Measurements from ENCODE around the gene ANKLE1.

The ANKLE1 gene

DNA sequence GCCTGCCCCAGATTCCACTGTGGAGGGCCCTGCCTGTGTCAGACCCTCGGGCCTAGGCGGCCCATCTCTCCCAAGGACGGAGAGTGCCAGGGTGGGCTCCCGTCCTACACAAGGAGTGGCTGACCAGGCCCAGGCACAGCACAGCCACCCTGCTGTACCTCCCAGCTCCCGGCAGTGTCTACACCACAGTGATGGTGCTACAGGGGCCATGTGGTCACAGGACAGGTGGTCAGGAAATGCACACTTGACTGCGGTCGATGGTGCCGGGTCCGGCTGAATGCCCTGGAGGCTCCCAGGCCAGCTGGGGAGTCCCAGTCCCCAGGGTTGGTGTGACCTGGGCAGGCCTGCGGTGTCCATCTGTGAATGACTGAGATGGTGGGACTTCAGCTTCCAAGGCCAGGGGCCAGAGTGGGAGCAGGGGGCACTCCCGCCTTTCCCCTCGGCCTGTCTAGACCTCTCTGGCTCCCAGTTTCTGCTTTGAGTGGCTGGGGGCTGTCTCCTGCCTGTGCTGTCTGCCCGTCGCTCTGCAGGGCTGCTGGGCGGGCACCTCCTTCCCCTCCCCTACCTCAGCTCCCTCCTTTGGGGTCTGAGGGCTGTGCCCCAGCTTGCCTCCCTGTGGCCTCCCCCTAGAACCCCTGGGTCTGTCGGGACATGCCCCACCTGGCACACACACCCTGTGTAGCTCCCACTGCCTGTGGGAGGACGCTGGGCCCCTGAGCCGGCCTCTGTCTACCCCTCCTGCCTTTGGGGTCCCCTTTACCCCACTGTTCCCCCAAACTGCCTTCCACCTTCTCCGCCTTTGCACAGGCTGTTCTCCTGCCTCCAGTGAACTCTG is 40.2 kb downstream of the ANKLE1 start:
- peaks cover 3% of the 10 kb centered on the region for H3K4me1 Mint-ChIP-seq

DNA sequence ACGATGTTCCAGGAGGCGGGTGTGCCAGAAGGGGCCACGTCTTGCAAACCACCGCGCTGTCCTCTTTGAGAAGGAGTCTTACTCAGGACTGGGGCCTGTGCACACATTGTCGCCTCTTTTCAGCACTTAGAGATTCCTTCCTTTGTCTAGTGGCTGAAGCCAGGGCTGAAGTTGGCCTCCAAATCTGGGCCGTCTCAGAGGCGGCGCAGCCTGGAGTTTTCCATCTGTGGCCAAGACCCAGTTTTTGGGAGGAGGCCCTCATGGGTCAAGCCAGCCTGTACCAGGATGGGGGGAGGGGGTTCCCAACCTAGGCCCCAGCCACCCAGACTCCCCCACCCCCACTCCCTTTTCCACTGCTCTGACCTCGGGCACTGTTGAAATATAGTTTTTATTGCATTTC is 41.2 kb downstream of the ANKLE1 start:
- no peaks in the 10 kb centered on the region for H3K9me3 Mint-ChIP-seq
- no peak overlapping the region for H3K27ac Mint-ChIP-seq
- no peak overlapping the region for H3K4me3 Mint-ChIP-seq

More for the DNA sequence above, 40.2 kb downstream of the ANKLE1 start:
- no peak overlapping the region for H3K27ac Mint-ChIP-seq
- peaks cover 8% of the 10 kb centered on the region for H3K36me3 Mint-ChIP-seq (ENCODE audit: low read depth)
- DNase-seq (no peak), ATAC-seq (no peak)
- H3K4me3 Mint-ChIP-seq, result no peak overlapping the region
- H3K27me3 Mint-ChIP-seq, result no peaks in the 10 kb centered on the region
- H3K9me3 Mint-ChIP-seq, result no peaks in the 10 kb centered on the region

DNA sequence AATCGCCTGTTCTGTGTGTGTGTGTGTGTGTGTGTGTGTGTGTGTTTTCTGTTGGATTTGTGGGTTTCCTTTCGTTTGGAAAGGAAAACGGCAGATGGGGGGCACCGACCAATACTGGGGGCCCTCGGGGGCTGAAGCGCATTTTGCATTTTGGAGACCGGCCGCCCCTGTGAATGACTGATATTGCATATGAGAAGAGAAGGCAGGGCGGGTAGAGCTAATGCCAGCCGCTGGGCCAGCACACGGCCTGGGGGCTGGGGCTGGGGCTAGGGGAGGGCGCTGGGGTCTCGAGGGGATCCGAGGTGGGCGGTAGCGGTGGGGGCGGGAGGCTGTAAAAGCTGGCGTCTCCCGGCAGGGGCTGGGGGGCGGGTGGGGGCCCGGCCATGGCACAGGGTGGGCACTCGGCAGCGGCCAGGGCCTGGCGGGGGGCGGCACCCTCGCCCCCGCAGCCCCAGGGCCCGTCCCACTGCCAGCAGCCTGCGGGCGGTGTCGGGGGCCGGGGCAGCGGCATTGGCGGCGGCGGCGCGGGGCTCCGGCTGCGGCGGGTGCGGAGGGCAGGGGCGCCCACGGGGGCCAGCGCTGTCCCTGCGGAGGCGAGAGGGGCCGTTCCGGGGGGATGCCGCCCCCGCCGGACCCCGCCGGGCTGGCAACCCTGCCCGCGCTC is 41.7 kb downstream of the ANKLE1 start:
- Mint-ChIP-seq H3K9me3 (no peaks in the 10 kb centered on the region), H3K27me3 (no peaks in the 10 kb centered on the region), H3K4me1 (peaks cover 3% of the 10 kb centered on the region), H3K4me3 (no peak overlapping the region), H3K36me3 (ENCODE audit: low read depth) (peaks cover 8% of the 10 kb centered on the region), H3K27ac (no peak overlapping the region)
- DNase-seq (no peak), ATAC-seq (no peak)

More for the DNA sequence above, 41.2 kb downstream of the ANKLE1 start:
- H3K4me1 Mint-ChIP-seq, result peaks cover 3% of the 10 kb centered on the region
- H3K27me3 Mint-ChIP-seq, result no peaks in the 10 kb centered on the region
- ATAC-seq, result no peak
- no peak for DNase-seq
- peaks cover 8% of the 10 kb centered on the region for H3K36me3 Mint-ChIP-seq (ENCODE audit: low read depth)

GRCh38 chr19:17323964-17324332 is 42.2 kb downstream of the ANKLE1 start:
- peak; percentile 12 for ATAC-seq
- no peak overlapping the region for H3K4me3 Mint-ChIP-seq

GRCh38 chr19:17324357-17325114 is 42.8 kb downstream of the ANKLE1 start:
- ATAC-seq, result no peak
- Mint-ChIP-seq H3K27me3 (no peaks in the 10 kb centered on the region), H3K4me1 (peaks cover 5% of the 10 kb centered on the region), H3K27ac (no peak overlapping the region), H3K36me3 (ENCODE audit: low read depth) (peaks cover 8% of the 10 kb centered on the region), H3K9me3 (no peaks in the 10 kb centered on the region), H3K4me3 (no peak overlapping the region)
- DNase-seq, result no peak

More at GRCh38 chr19:17323964-17324332, 42.2 kb downstream of the ANKLE1 start:
- H3K9me3 Mint-ChIP-seq, result no peaks in the 10 kb centered on the region
- peaks cover 3% of the 10 kb centered on the region for H3K4me1 Mint-ChIP-seq
- no peaks in the 10 kb centered on the region for H3K27me3 Mint-ChIP-seq
- no peak overlapping the region for H3K27ac Mint-ChIP-seq
- peaks cover 8% of the 10 kb centered on the region for H3K36me3 Mint-ChIP-seq (ENCODE audit: low read depth)
- DNase-seq, result no peak

- H3K36me3 Mint-ChIP-seq (ENCODE audit: low read depth), result peaks cover 4% of the 10 kb centered on the region
Measured at GRCh38 chr19:17325133-17325532, 43.4 kb downstream of the ANKLE1 start.

DNA sequence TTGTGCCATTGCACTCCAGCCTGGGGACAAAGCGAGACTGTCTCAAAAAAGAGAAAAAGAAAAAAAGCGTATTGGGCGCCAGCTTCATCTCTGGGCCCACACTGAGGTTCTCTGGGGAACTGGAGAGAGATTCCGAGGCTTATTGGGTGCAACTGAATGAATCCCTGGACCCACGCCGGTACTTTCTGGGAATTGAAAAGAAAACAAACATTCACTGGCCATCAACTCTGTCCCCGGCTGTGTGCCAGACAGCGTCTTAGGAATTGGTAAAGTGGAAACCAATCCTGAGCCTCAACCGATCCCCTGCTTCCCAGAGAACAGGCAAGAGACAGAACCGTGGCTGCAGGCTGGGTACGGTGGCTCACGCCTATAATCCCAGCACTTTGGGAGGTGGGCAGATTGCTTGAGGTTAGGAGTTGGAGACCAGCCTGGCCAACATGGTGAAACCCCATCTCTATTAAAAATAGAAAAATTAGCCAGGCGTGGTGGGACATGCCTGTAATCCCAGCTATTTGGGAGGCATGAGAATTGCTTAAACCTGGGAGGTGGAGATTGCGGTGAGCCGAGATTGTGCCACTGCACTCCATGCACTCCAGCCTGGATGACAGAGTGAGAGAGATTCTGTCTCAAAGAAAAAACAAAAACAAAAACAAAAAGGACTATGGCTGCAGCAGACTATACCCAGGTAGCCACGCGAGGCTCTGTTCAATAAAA is 44.3 kb downstream of the ANKLE1 start:
- Mint-ChIP-seq H3K4me1 (peaks cover 11% of the 10 kb centered on the region), H3K36me3 (ENCODE audit: low read depth) (peaks cover 2% of the 10 kb centered on the region), H3K27ac (no peak overlapping the region), H3K4me3 (no peak overlapping the region), H3K27me3 (no peaks in the 10 kb centered on the region), H3K9me3 (no peaks in the 10 kb centered on the region)
- no peak for DNase-seq
- no peak for ATAC-seq

More at GRCh38 chr19:17325133-17325532, 43.4 kb downstream of the ANKLE1 start:
- Mint-ChIP-seq H3K4me1 (peaks cover 8% of the 10 kb centered on the region), H3K9me3 (no peaks in the 10 kb centered on the region), H3K4me3 (no peak overlapping the region), H3K27ac (no peak overlapping the region), H3K27me3 (no peaks in the 10 kb centered on the region)
- no peak for ATAC-seq
- no peak for DNase-seq

GRCh38 chr19:17326595-17326966 is 44.9 kb downstream of the ANKLE1 start:
- H3K36me3 Mint-ChIP-seq (ENCODE audit: low read depth), result peaks cover 2% of the 10 kb centered on the region
- no peak overlapping the region for H3K4me3 Mint-ChIP-seq
- peaks cover 11% of the 10 kb centered on the region for H3K4me1 Mint-ChIP-seq
- ATAC-seq (no peak), DNase-seq (no peak)
- H3K27me3 Mint-ChIP-seq, result no peaks in the 10 kb centered on the region
- H3K27ac Mint-ChIP-seq, result no peak overlapping the region
- H3K9me3 Mint-ChIP-seq, result no peaks in the 10 kb centered on the region

DNA sequence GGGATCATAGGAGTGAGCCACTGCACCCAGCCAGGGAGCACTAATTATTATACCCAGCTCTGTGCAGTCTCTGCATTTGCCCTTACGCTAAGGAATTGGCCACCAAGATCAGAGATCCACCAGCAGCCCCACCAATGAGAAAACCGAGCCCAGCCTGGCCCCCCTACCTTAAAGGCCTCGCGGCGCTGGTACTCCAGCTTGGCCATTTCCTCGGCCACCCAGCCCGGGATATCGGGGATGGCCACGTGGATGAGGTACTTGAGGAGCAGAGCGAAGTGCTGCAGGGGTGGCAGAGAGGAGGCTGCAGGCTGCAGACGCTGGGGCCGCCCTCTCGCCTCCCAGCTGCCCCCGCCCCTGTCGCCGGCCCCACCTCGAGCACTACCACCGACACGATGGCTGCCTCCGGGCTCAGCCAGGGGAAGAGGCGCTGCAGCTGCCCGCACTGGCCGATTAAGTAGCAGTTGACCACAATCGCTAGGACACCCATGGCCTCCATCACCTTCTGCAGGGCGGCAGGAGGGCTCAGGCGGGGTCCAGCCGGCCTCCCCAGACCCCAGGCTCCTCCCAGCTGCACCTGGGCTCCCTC is 45.5 kb downstream of the ANKLE1 start:
- ATAC-seq, result no peak
- Mint-ChIP-seq H3K9me3 (no peaks in the 10 kb centered on the region), H3K27ac (no peak overlapping the region), H3K4me1 (peaks cover 11% of the 10 kb centered on the region), H3K36me3 (ENCODE audit: low read depth) (peaks cover 2% of the 10 kb centered on the region), H3K4me3 (no peak overlapping the region), H3K27me3 (no peaks in the 10 kb centered on the region)
- no peak for DNase-seq

DNA sequence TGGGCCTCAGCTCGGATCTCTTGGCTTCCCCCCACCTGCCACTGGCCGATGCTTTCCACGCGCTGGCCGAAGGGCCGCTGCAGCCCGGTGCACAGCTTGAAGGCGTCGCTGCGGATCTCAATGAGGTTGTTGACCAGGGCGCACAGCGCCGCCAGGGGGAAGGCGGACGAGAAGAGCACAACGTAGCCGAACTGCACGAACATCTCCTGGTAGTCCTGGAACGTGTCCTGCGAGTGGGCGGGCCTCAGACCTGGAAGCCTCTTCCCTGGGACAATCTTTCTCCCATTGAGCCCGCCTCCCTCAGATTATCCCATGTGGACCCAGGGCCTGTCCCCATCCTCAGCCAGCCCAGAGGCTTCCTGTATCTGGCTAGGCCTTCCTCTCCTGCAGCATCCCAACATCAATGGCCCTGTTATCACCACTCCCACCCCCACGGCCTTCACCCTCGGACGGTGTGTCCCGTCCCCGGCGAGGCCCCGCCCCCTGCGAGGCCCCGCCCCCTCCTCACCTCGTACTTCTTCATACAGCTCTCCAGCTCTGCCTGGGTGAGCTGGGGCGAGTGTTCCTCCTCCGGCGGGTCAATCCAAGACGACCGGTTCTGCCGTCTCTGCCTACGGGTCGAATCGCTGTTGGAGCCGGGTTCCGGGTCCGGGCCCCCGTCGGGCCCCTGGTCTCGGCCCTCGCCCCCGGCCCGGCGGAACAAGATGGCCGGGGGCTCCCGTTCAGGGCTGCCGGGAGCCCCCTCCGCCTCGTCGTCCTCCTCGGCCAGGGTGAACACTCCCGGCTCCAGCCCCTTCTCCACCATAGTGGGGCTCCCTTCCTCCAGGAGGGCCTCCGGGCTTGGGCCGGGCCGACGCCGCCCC is 46.2 kb downstream of the ANKLE1 start:
- no peaks in the 10 kb centered on the region for H3K36me3 Mint-ChIP-seq (ENCODE audit: low read depth)
- no peak overlapping the region for H3K27ac Mint-ChIP-seq
- peak overlapping the region; percentile 14 for H3K4me3 Mint-ChIP-seq
- no peaks in the 10 kb centered on the region for H3K9me3 Mint-ChIP-seq
- ATAC-seq (peak; percentile 61), DNase-seq (peak; percentile 53)
- H3K27me3 Mint-ChIP-seq, result no peaks in the 10 kb centered on the region
- peaks cover 11% of the 10 kb centered on the region for H3K4me1 Mint-ChIP-seq

DNA sequence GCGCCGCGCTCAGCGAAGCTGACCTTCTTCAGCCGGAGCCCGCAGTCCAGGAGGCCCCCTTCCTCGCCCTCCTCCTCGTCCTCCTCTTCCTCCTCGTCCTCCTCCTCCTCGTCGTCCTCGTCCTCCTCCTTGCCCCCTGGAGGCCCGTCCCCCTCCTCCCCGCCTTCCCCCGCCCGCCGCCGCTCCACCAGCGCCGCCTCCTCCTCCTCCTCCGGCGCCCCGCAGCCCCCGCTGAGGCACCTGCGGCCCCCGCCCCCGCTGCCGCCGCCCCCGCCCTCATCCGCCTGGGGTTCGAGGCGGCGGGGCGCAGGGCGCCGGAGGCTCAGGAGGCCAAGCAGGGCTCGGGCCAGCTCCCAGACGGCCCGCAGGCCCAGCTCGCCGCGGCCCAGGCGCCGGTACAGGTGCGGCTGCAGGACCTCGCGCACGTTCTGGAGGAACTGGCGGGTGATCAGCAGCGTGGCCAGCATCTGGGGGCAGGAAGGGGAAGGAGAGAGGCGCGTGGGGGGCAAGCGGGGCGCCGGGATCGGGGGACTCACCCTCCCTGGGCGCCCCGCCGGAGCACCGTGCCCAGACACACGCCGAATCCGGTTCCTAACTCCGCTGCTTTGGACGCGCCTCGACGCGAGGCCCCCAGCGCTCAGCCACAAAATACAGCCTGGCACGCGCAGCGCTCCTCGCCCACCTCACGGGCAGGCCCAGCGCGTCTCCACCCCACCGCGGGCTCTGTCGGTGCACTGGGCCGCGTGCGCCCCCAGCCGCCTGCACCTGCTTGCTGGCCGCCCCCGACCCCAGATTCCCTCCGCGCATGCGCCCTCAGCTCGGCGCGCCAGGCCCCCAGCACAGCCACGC is 47.0 kb downstream of the ANKLE1 start:
- DNase-seq (peak; percentile 19), ATAC-seq (no peak)
- Mint-ChIP-seq H3K4me3 (no peak overlapping the region), H3K9me3 (no peaks in the 10 kb centered on the region), H3K4me1 (peaks cover 11% of the 10 kb centered on the region), H3K27ac (no peak overlapping the region), H3K27me3 (no peaks in the 10 kb centered on the region), H3K36me3 (ENCODE audit: low read depth) (no peaks in the 10 kb centered on the region)

GRCh38 chr19:17329366-17330261 is 47.9 kb downstream of the ANKLE1 start:
- Mint-ChIP-seq H3K4me3 (no peak overlapping the region), H3K27ac (no peak overlapping the region), H3K27me3 (no peaks in the 10 kb centered on the region), H3K4me1 (peaks cover 15% of the 10 kb centered on the region), H3K36me3 (ENCODE audit: low read depth) (no peaks in the 10 kb centered on the region), H3K9me3 (no peaks in the 10 kb centered on the region)
- DNase-seq (no peak), ATAC-seq (no peak)
